Tibial artery (tissue), 4 donors: Measurements from ENCODE around the gene NAXD.

ENCODE experiments used
- DNase-seq, 2 donors: peaks; one replicate each; pipeline ENCODE4 v3.0.0-alpha.2; 2019
- H3K27ac ChIP-seq, 2 donors: fragments of 200-600 bp; sonication (generic) in 1 of 2; 1 replicate in 1 of 2; 2 replicates in 1 of 2; pipeline ENCODE4 v1.5.1; 2018 to 2019; ENCODE audit warnings: mild to moderate bottlenecking in 1 of 2
- H3K27me3 ChIP-seq, 2 donors: fragments of 200-600 bp; sonication (generic) in 1 of 2; one replicate each; pipeline versions ENCODE4 v1.5.1 to v1.6.0; 2016 to 2019
- H3K36me3 ChIP-seq, 3 donors: fragments of 200-600 bp; sonication (generic) in 2 of 3; one replicate each; pipeline ENCODE4 v1.5.1; 2016 to 2019; ENCODE audit warnings: mild to moderate bottlenecking in 2 of 3
- H3K4me1 ChIP-seq, 4 donors: fragments of 200-600 bp; sonication (generic) in 2 of 4; 1 replicate in 3 of 4; 2 replicates in 1 of 4; pipeline ENCODE4 v1.5.1; 2016 to 2019
- H3K4me3 ChIP-seq, 2 donors: fragments of 200-600 bp; sonication (generic) in 1 of 2; 1 replicate in 1 of 2; 2 replicates in 1 of 2; pipeline ENCODE4 v1.5.1; 2018 to 2019; ENCODE audit warnings: mild to moderate bottlenecking in 2 of 2
- H3K9me3 ChIP-seq, 3 donors: fragments of 200-600 bp; sonication (generic) in 1 of 3; one replicate each; pipeline ENCODE4 v1.5.1; 2016 to 2019
- intact Hi-C: fragments of 100-400 bp; cut with DNase I; formaldehyde crosslinking; loops from one replicate; pipeline ENCODE4 v1.15.0; 2023; ENCODE audit warnings: low total_unique reads
- TF ChIP-seq, protein P1 (sequence below), 2 experiments: fragments of 200-600 bp in 1 of 2; fragments of 450-650 bp in 1 of 2; IDR thresholded peaks; one replicate each; pipeline ENCODE4 v1.5.1; 2017 to 2019; ENCODE audit warnings: antibody characterized with exemption in 2 of 2, mild to moderate bottlenecking in 1 of 2, moderate library complexity in 1 of 2

Gene NAXD

DNA sequence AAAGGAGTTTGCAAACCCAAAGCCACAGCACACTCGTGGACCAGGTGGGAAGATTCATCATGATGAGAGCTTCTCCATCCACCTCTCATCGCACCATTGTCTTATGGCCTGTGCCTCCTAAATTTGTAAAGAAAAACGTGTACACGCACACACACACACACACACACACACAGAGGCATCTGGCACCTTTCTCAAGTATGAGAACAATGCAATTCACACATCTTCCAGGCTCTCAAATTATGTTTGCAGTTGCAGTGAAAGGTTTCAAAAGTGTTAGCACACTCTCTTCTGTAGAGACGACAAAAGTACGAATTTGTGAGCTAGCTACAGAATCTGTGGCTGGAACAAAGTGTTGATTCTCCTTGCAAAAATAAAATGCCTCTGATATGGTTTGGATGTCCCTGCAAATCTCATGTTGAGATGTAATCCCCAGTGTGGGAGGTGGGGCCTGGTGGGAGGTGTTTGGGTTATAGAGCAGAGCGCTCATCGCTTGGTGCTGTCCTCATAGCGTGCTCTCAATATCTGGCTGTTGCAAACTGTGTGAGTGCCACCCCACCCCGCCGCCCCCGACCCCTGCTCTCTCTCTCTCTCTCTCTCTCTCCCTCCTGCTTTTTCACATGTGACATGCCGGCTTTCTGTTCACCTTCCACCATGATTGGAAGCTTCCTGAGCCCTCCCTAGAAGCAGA lies 32.0 kb upstream of the NAXD start:
- no peak overlapping the region for H3K4me3 ChIP-seq
- intact Hi-C loops: no loop called here
- TF ChIP-seq, protein P1, sequence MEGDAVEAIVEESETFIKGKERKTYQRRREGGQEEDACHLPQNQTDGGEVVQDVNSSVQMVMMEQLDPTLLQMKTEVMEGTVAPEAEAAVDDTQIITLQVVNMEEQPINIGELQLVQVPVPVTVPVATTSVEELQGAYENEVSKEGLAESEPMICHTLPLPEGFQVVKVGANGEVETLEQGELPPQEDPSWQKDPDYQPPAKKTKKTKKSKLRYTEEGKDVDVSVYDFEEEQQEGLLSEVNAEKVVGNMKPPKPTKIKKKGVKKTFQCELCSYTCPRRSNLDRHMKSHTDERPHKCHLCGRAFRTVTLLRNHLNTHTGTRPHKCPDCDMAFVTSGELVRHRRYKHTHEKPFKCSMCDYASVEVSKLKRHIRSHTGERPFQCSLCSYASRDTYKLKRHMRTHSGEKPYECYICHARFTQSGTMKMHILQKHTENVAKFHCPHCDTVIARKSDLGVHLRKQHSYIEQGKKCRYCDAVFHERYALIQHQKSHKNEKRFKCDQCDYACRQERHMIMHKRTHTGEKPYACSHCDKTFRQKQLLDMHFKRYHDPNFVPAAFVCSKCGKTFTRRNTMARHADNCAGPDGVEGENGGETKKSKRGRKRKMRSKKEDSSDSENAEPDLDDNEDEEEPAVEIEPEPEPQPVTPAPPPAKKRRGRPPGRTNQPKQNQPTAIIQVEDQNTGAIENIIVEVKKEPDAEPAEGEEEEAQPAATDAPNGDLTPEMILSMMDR (IDR thresholded peaks at IDR 0.05): no peak

DNA sequence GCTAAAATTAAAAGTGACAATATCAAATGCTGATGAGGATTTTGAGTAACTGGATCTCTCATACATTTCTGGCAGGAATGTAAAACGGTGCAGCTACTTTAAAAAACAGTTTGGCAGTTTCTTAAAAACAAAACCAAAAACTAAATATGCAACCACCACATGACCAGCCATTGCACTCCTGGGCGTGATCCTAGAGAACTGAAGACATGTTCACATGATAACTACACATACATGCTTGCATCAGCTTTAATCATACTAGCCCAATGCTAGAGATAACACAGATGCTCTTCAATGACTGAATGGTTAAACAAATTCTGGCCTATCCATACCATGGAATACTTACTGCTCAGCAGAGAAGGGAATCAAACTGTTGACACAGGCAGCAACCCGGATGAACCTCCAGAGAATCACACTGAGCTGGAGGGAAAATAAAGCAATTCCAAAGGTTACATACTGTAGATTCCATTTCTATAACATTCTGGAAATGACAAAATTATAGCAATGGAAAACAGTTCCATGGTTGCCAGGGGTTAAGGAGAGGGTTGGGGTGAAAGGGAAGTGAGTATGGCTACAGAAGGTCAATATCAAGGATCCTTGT lies 25.5 kb upstream of the NAXD start:
- Histone ChIP-seq H3K36me3 (no peaks in the 10 kb centered on the region), H3K27me3 (no peaks in the 10 kb centered on the region), H3K9me3 (no peaks in the 10 kb centered on the region), H3K4me3 (no peak overlapping the region), H3K4me1 (no peaks in the 10 kb centered on the region), H3K27ac (no peak overlapping the region)
- intact Hi-C loops: no loop called here
- DNase-seq: no peak
- TF ChIP-seq, protein P1 (IDR thresholded peaks at IDR 0.05): no peak

More for the DNA sequence above, 32.0 kb upstream of the NAXD start:
- DNase-seq: no peak
- no peaks in the 10 kb centered on the region for H3K4me1 ChIP-seq
- H3K27ac ChIP-seq: no peak overlapping the region
- H3K9me3 ChIP-seq: no peaks in the 10 kb centered on the region
- no peaks in the 10 kb centered on the region for H3K36me3 ChIP-seq
- peaks cover 0 to 4% of the 10 kb centered on the region in 2 donors for H3K27me3 ChIP-seq

DNA sequence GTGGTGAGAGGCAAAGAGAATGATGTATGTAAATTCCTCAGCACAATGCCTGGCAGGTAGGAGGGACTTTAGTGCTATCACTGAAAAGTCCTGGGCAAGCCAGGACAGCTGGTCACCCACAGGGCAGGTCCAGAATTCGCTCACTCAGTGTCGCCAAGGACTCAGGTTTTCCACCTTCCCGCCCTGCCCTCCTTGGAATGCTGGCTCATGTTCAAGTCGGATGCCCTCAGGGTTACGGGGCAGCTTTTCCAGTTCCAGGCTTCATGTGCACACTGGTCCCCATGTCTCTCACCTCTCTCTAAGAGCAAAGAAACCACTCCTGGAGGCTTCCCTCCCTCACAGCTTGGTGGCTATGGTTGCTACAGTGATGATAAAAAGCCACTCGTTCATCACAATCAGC lies 24.8 kb upstream of the NAXD start:
- Histone ChIP-seq H3K4me1 (no peaks in the 10 kb centered on the region), H3K27ac (no peak overlapping the region), H3K27me3 (no peaks in the 10 kb centered on the region), H3K9me3 (no peaks in the 10 kb centered on the region), H3K4me3 (no peak overlapping the region), H3K36me3 (no peaks in the 10 kb centered on the region)
- TF ChIP-seq, protein P1 (IDR thresholded peaks at IDR 0.05): no peak
- intact Hi-C loops: no loop called here
- DNase-seq: no peak

DNA sequence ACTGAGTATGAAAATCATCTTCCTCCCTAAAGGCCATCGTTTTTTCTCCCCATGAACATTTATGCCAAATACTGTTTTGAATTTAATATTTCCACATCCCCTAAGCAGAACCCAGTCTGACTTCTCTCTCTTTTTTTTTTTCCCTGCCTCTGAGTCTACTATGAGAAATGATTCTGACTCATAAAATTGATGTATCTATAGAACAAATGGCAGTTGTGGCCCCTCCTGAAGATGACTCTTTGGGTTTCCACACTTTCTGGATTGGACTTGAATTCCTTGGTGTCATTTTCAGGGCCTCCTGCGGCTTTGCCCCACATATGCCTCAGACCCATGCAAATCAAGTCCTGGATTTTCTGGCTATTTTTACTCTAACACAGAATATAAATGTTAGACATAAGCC lies 22.7 kb upstream of the NAXD start:
- Histone ChIP-seq H3K27me3 (no peaks in the 10 kb centered on the region), H3K36me3 (no peaks in the 10 kb centered on the region), H3K4me1 (no peaks in the 10 kb centered on the region), H3K27ac (no peak overlapping the region), H3K4me3 (no peak overlapping the region), H3K9me3 (no peaks in the 10 kb centered on the region)
- TF ChIP-seq, protein P1 (IDR thresholded peaks at IDR 0.05): no peak
- no peak for DNase-seq
- intact Hi-C loops: no loop called here

GRCh38 chr13:110593430-110594130 lies 21.8 kb upstream of the NAXD start:
- Histone ChIP-seq H3K36me3 (no peaks in the 10 kb centered on the region), H3K9me3 (no peaks in the 10 kb centered on the region), H3K4me3 (no peak overlapping the region), H3K27me3 (no peaks in the 10 kb centered on the region), H3K4me1 (no peaks in the 10 kb centered on the region), H3K27ac (no peak overlapping the region)
- TF ChIP-seq, protein P1 (IDR thresholded peaks at IDR 0.05): peak; percentile 61 to 69
- DNase-seq: no peak
- intact Hi-C loops: no loop called here
